ENCODE measurements around the gene CRABP1. TPM values are rescaled to one million over a fixed set of nuclear protein-coding genes. Genes with fewer than 3 reads are reported as not detected.

The CRABP1 gene
- total RNA-seq, 1 donor from 2014 or later = not detected

GRCh38 chr15:78343276-78344060, 3.3 kb downstream of the CRABP1 start:
- TF ChIP-seq CTCF (conservative IDR thresholded peaks at IDR 0.05; ENCODE audit: low read depth, low read length) = no peak
- no peak for DNase-seq (ENCODE audit: low read depth)
- no peak overlapping the region for H3K4me3 ChIP-seq (ENCODE audit: low read depth, low read length)

GRCh38 chr15:78345396-78346125, 5.4 kb downstream of the CRABP1 start:
- no peak for DNase-seq (ENCODE audit: low read depth)
- no peak overlapping the region for H3K4me3 ChIP-seq (ENCODE audit: low read depth, low read length)
- TF ChIP-seq CTCF (conservative IDR thresholded peaks at IDR 0.05; ENCODE audit: low read depth, low read length) = no peak

- no peak for DNase-seq (ENCODE audit: low read depth)
- H3K4me3 ChIP-seq (ENCODE audit: low read depth, low read length) = no peak overlapping the region
- no peak for TF ChIP-seq CTCF (conservative IDR thresholded peaks at IDR 0.05; ENCODE audit: low read depth, low read length)
These were observed 7.7 kb downstream of the CRABP1 start for GRCh38 chr15:78347586-78348543.

- TF ChIP-seq CTCF (conservative IDR thresholded peaks at IDR 0.05; ENCODE audit: low read depth, low read length) = no peak
- no peak overlapping the region for H3K4me3 ChIP-seq (ENCODE audit: low read depth, low read length)
- no peak for DNase-seq (ENCODE audit: low read depth)
These were observed 9.9 kb downstream of the CRABP1 start for GRCh38 chr15:78350058-78350457.

- DNase-seq (ENCODE audit: low read depth) = no peak
- TF ChIP-seq CTCF (conservative IDR thresholded peaks at IDR 0.05; ENCODE audit: low read depth, low read length) = no peak
- H3K4me3 ChIP-seq (ENCODE audit: low read depth, low read length) = no peak overlapping the region
These were observed 11.4 kb downstream of the CRABP1 start for GRCh38 chr15:78351539-78351938.

- H3K4me3 ChIP-seq (ENCODE audit: low read depth, low read length) = no peak overlapping the region
- no peak for DNase-seq (ENCODE audit: low read depth)
- TF ChIP-seq CTCF (conservative IDR thresholded peaks at IDR 0.05; ENCODE audit: low read depth, low read length) = no peak
These were observed 12.9 kb downstream of the CRABP1 start for GRCh38 chr15:78353093-78353492.

Measured in epithelial cell of proximal tubule (primary cell).